IMR-90 (cell line): ENCODE data around the gene ABCA12. TPM values are rescaled to one million over a fixed set of nuclear protein-coding genes. Genes with fewer than 3 reads are reported as not detected.
"Not testable (repeated sequence)": the region's sequence is repeated elsewhere in the genome, so short reads cannot be mapped to it uniquely, and the experiment has no call there.

Experiments
- ATAC-seq: fragments of 200-7000 bp; cut with Tn5 transposase; 2 replicates; pipeline ENCODE4 v1.9.1; 2020; ENCODE audit warnings: low read depth, mild to moderate bottlenecking, moderate library complexity
- BruUV-seq: library from RNA; stranded (reverse); fragments of 400-500 nt; replicated peaks from 2 replicates; lab custom pipeline; 2021; lab: Mats Ljungman, UMichigan
- CTCF ChIA-PET: fragments of 300-600 bp; formaldehyde crosslinking; extraction: SDS; loops from one replicate; lab custom pipeline; 2021; ENCODE audit warnings: antibody characterized with exemption; lab: Yijun Ruan, JAX
- POLR2A ChIA-PET: fragments of 300-600 bp; sonication (Branson Sonifier 250); formaldehyde crosslinking; loops from one replicate; lab custom pipeline; 2022; ENCODE audit warnings: antibody characterized with exemption; ENCODE audit not compliant: unreplicated experiment; lab: Charles Lee
- DNase-seq: peaks from one replicate; pipeline ENCODE4 v3.0.0; 2013
- H2AFZ ChIP-seq: replicated peaks from 2 replicates; pipeline ENCODE3; 2013; ENCODE audit warnings: low read length, mild to moderate bottlenecking; ENCODE audit not compliant: poor library complexity
- H2AK5ac ChIP-seq: 2 replicates; pipeline ENCODE4 v1.6.1; 2013; ENCODE audit warnings: low read depth, low read length, inconsistent platforms
- H2AK9ac ChIP-seq: replicated peaks from 2 replicates; pipeline ENCODE3; 2013; ENCODE audit warnings: mild to moderate bottlenecking, low read depth, low read length, moderate library complexity; ENCODE audit not compliant: poor library complexity
- H2BK120ac ChIP-seq: 2 replicates; pipeline ENCODE4 v1.6.1; 2013; ENCODE audit warnings: low read depth, low read length, inconsistent platforms
- H2BK15ac ChIP-seq: 3 replicates; pipeline ENCODE4 v1.6.1; 2013; ENCODE audit warnings: low read depth, low read length, inconsistent platforms
- H2BK20ac ChIP-seq: 2 replicates; pipeline ENCODE4 v1.6.1; 2013; ENCODE audit warnings: low read depth, mild to moderate bottlenecking, inconsistent platforms, low read length, moderate library complexity
- H2BK5ac ChIP-seq: 2 replicates; pipeline ENCODE4 v1.6.1; 2013; ENCODE audit warnings: mild to moderate bottlenecking, low read depth, low read length, inconsistent platforms; ENCODE audit not compliant: poor library complexity, severe bottlenecking
- H3K14ac ChIP-seq: replicated peaks from 2 replicates; pipeline ENCODE4 v1.6.1; 2013; ENCODE audit warnings: low read depth, low read length, inconsistent platforms
- H3K18ac ChIP-seq: 2 replicates; pipeline ENCODE4 v1.6.1; 2013; ENCODE audit warnings: low read depth, low read length, control low read depth
- H3K23ac ChIP-seq: 2 replicates; pipeline ENCODE4 v1.6.1; 2013; ENCODE audit warnings: low read depth, low read length, inconsistent platforms
- H3K27ac ChIP-seq: 2 replicates; pipeline ENCODE4 v1.5.1; 2013; ENCODE audit warnings: mild to moderate bottlenecking, control low read depth, low read length; ENCODE audit not compliant: insufficient read depth
- H3K27me3 ChIP-seq: 2 replicates; pipeline ENCODE4 v1.6.1; 2013; ENCODE audit warnings: low read length; ENCODE audit not compliant: control insufficient read depth, insufficient read depth
- H3K36me3 ChIP-seq: 2 replicates; pipeline ENCODE4 v1.6.1; 2013; ENCODE audit warnings: low read length, mixed read lengths; ENCODE audit not compliant: control insufficient read depth, insufficient read depth
- H3K4ac ChIP-seq: 2 replicates; pipeline ENCODE4 v1.6.1; 2013; ENCODE audit warnings: low read depth, low read length, inconsistent platforms
- H3K4me1 ChIP-seq: 2 replicates; pipeline ENCODE4 v1.6.1; 2013; ENCODE audit warnings: low read length, mixed read lengths; ENCODE audit not compliant: control insufficient read depth, insufficient read depth
- H3K4me2 ChIP-seq: 2 replicates; pipeline ENCODE4 v1.6.1; 2013; ENCODE audit warnings: low read depth, mild to moderate bottlenecking, control low read depth, low read length, moderate library complexity
- H3K4me3 ChIP-seq: 2 replicates; pipeline ENCODE4 v1.5.1; 2013; ENCODE audit warnings: low read depth, mild to moderate bottlenecking, control low read depth, low read length, moderate library complexity; ENCODE audit not compliant: insufficient read depth
- H3K56ac ChIP-seq: 2 replicates; pipeline ENCODE4 v1.6.1; 2013; ENCODE audit warnings: low read length, inconsistent platforms; ENCODE audit not compliant: insufficient read depth; ENCODE audit errors: extremely low read depth
- H3K79me1 ChIP-seq, 2 experiments: 2 replicates each; pipeline ENCODE4 v1.6.1; 2013; ENCODE audit warnings: low read length in 2 of 2, inconsistent platforms in 1 of 2, low read depth in 1 of 2
- H3K9ac ChIP-seq: 2 replicates; pipeline ENCODE4 v1.6.1; 2013; ENCODE audit warnings: low read depth, low read length, control low read depth
- H3K9me1 ChIP-seq: 2 replicates; pipeline ENCODE4 v1.6.1; 2013; ENCODE audit warnings: low read length, inconsistent platforms; ENCODE audit not compliant: insufficient read depth
- H3K9me3 ChIP-seq: 2 replicates; pipeline ENCODE4 v1.6.1; 2013; ENCODE audit warnings: low read length; ENCODE audit not compliant: control insufficient read depth, insufficient read depth
- H4K20me1 ChIP-seq: 2 replicates; pipeline ENCODE4 v1.6.1; 2013; ENCODE audit warnings: low read length, inconsistent platforms; ENCODE audit not compliant: insufficient read depth
- H4K5ac ChIP-seq: 2 replicates; pipeline ENCODE4 v1.6.1; 2013; ENCODE audit warnings: mild to moderate bottlenecking, low read depth, low read length, control low read depth
- H4K8ac ChIP-seq, 2 experiments: 2 replicates each; pipeline ENCODE4 v1.6.1; 2013; ENCODE audit warnings: low read depth in 2 of 2, low read length in 2 of 2, control low read depth in 1 of 2, inconsistent platforms in 1 of 2
- H4K91ac ChIP-seq: 2 replicates; pipeline ENCODE4 v1.6.1; 2013; ENCODE audit warnings: low read depth, low read length, inconsistent platforms; ENCODE audit not compliant: insufficient read depth
- WGBS, 2 experiments: methylation state at CpG; one replicate each; pipeline versions ENCODE4 v1.1.5 to v1.1.7; 2013; ENCODE audit warnings: missing lambda C conversion rate in 2 of 2; ENCODE audit not compliant: insufficient read length in 1 of 2; ENCODE audit errors: extremely low coverage in 2 of 2; 5-methylcytosine and 5-hydroxymethylcytosine counted together
- dilution Hi-C: fragments of 300-500 bp; cut with HindIII; formaldehyde crosslinking; loops from one replicate; pipeline ENCODE4 v1.14.3; 2018; ENCODE audit warnings: low sequenced_read_pairs; ENCODE audit not compliant: unreplicated experiment
- in situ Hi-C: fragments of 300-500 bp; cut with MboI; formaldehyde crosslinking; loops from 3 replicates; pipeline ENCODE4 v1.14.3; 2019; ENCODE audit warnings: low sequenced_read_pairs, inconsistent platforms, mixed read lengths
- intact Hi-C: fragments of 100-400 bp; cut with micrococcal nuclease; formaldehyde crosslinking; loops from 2 replicates; pipeline ENCODE4 v1.10.0; 2022
- polyA plus RNA-seq, 3 experiments: library from polyadenylated mRNA; depleted of rRNA; stranded (reverse); fragments of >200 nt; gene quantifications; 2 replicates each; pipeline ENCODE4 v1.2.3, GENCODE V29; 2012; ENCODE audit warnings: low replicate concordance in 1 of 3
- total RNA-seq: library from RNA; depleted of rRNA; stranded (reverse); fragments of >200 nt; gene quantifications from 2 replicates; pipeline ENCODE4 v1.2.3, GENCODE V29; 2012

The ABCA12 gene
- total and polyA plus RNA-seq, 2 of the 4 experiments (the other 2 are of a cell fraction) = under 0.01 TPM; not detected in 1

GRCh38 chr2:215163319-215163718 lies 24.9 kb upstream of the ABCA12 start:
- H3K9me3 ChIP-seq, H3K27me3 ChIP-seq, intact Hi-C loops, H2AK5ac ChIP-seq, H3K14ac ChIP-seq, H4K5ac ChIP-seq, H3K23ac ChIP-seq, dilution Hi-C loops, H3K79me1 ChIP-seq, H2BK120ac ChIP-seq, H3K56ac ChIP-seq, DNase-seq, H4K91ac ChIP-seq, CTCF ChIA-PET, H2AFZ ChIP-seq, H2BK5ac ChIP-seq, H3K9ac ChIP-seq, H3K4me1 ChIP-seq, POLR2A ChIA-PET, ATAC-seq, H3K4ac ChIP-seq, H3K4me2 ChIP-seq, H3K36me3 ChIP-seq, H3K18ac ChIP-seq, H4K8ac ChIP-seq, H3K9me1 ChIP-seq, H2BK20ac ChIP-seq, in situ Hi-C loops, H2BK15ac ChIP-seq, H2AK9ac ChIP-seq, H4K20me1 ChIP-seq, BruUV-seq, H3K27ac ChIP-seq, H3K4me3 ChIP-seq: not testable (repeated sequence)
- WGBS, 2 experiments = no CpG with 5 or more reads among the region's 31 CpGs
